ENCODE measurements around the gene BCAS1.

- TF ChIP-seq CTCF (IDR thresholded peaks at IDR 0.05): no peak
- TF ChIP-seq POLR2A (IDR thresholded peaks at IDR 0.05): no peak
Observed at GRCh38 chr20:54040531-54040930, 29.9 kb downstream of the BCAS1 start.
